Gastroesophageal sphincter (tissue), 2 donors: ENCODE data around the gene CDK7.

Source experiments
- EP300 ChIP-seq: sonication (generic); formaldehyde crosslinking; IDR thresholded peaks from one replicate; pipeline ENCODE4 v1.6.1; 2017; ENCODE audit warnings: antibody characterized with exemption, mild to moderate bottlenecking
- POLR2A ChIP-seq, 2 donors: fragments of 450-650 bp; IDR thresholded peaks; one replicate each; pipeline ENCODE4 v1.6.1; 2017; ENCODE audit warnings: antibody characterized with exemption in 2 of 2, mild to moderate bottlenecking in 2 of 2, moderate library complexity in 1 of 2

DNA sequence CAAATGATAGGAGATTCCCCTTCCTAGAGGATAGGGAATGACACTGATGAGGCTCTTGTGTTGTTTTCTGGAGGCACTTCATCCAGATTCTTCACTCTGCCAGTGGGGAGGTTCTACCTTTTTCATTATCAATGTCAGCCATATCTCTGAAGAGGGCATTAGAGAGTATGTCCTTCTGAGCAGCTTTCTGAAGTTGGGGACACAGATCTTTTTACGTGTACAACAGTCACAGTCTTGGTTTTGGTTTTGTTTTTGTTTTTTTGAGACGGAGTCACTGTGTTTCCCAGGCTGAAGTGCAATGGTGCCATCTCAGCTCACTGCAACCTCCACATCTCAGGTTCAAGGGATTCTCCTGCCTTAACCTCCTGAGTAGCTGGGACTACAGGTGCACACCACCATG lies 22.7 kb upstream of the CDK7 start:
- TF ChIP-seq EP300, result no peak
- TF ChIP-seq POLR2A (IDR thresholded peaks at IDR 0.05), result no peak
